HG02973 (cell line): ENCODE data around the gene SRP54.
"Not testable (repeated sequence)": the region's sequence is repeated elsewhere in the genome, so short reads cannot be mapped to it uniquely, and the experiment has no call there.

Source experiments
- ATAC-seq: cut with Tn5 transposase; IDR thresholded peaks from one replicate; pipeline ENCODE4 v1.9.1; 2021; ENCODE audit warnings: moderate library complexity; ENCODE audit not compliant: unreplicated experiment

SRP54 gene

GRCh38 chr14:34982421-34983147 is at the start of gene SRP54:
SRP54 (plus strand) TSS chr14:34982992; CDS start chr14:34996710, 13,718 bp downstream.
- ATAC-seq, result peak; percentile 73

DNA sequence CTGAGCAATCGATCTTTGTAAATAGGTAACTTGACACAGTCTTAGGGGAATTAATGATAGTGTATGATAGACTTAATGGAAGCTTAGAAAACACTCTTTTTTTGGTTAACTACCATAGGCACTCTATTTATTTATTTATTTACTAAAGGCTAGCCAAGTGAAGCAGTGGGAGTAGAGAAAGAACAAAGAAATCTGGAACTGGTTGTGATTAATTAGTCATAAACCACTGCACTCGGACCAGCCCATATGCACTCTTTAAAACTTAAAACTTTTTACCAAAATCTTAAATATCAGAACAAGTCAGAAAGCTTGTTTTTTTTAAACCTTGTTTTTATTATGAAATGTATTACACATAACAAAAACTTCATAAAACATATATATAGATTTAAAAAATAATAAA is 49.5 kb upstream of the SRP54 start:
- no peak for ATAC-seq

- no peak for ATAC-seq
Measured at GRCh38 chr14:34935488-34935887, 47.3 kb upstream of the SRP54 start.

GRCh38 chr14:34937442-34937841 is 45.4 kb upstream of the SRP54 start:
- ATAC-seq, result no peak

GRCh38 chr14:34937876-34938275 is 44.9 kb upstream of the SRP54 start:
- no peak for ATAC-seq

GRCh38 chr14:34943506-34943905 is 39.3 kb upstream of the SRP54 start:
- no peak for ATAC-seq

GRCh38 chr14:34944744-34945143 is 38.0 kb upstream of the SRP54 start:
- no peak for ATAC-seq

GRCh38 chr14:34946699-34947098 is 36.1 kb upstream of the SRP54 start:
- ATAC-seq, result no peak

GRCh38 chr14:34951286-34951685 is 31.5 kb upstream of the SRP54 start:
- no peak for ATAC-seq

DNA sequence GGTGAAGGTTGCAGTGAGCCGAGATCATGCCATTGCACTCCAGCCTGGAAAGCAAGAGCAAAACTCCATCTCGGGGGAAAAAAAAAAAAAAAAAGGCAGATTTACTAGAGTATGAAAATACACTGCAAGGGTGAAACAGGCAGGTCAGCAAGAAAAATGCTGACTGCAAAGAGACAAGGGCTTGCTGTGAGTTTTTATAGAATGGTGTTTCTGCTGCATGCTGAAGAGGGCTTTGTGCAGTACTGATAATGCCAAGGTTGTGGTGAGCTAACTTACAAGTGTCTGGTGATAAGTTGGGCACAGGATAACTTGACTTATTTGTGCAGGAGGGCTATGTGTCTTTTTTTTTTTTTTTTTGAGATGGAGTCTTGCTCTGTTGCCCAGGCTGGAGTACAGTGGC is 25.9 kb upstream of the SRP54 start:
- ATAC-seq, result no peak

GRCh38 chr14:34957771-34958286 is 25.0 kb upstream of the SRP54 start:
- no peak for ATAC-seq

- ATAC-seq, result not testable (repeated sequence)
Measured at GRCh38 chr14:34962106-34962505, 20.7 kb upstream of the SRP54 start.

GRCh38 chr14:34964977-34965764 is 17.6 kb upstream of the SRP54 start:
- ATAC-seq, result no peak

DNA sequence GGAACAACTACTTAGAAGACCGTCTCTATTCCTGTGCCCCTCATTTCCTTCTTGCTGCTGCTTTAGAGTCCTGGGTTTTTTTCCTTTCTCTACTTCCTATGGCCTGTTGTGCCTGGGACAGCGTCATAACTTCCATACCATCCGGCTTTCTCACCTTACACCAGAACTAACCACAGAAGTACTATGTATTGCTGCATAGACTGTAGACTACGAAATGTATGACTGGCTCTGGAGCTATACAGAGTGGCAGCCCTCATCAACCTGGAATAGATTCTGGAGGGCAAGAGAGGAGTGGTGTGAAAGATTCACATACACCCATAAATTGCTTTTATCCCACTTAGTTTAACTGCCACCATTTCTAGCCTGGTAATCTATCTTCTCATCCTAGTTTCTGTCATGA is 16.9 kb upstream of the SRP54 start:
- ATAC-seq, result no peak

GRCh38 chr14:34966413-34966812 is 16.4 kb upstream of the SRP54 start:
- peak; percentile 88 for ATAC-seq

DNA sequence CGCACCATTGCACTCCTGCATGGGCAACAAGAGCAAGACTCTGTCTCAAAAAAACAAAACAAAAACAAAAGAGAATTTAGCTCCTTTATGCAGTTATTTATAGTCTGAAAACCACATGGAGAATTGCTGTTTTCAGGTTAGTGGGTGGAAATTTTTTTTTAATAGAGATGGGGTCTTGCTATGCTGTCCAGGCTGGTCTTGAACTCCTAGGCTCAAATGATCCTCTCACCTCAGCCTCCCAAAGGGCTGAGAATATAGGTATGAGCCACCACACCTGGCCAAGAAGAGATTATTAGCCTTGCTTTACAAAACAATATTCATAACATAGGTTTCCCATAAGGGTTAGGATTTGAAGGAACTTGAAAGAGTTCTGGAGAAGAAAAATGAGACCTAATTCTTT is 12.1 kb upstream of the SRP54 start:
- ATAC-seq, result no peak

DNA sequence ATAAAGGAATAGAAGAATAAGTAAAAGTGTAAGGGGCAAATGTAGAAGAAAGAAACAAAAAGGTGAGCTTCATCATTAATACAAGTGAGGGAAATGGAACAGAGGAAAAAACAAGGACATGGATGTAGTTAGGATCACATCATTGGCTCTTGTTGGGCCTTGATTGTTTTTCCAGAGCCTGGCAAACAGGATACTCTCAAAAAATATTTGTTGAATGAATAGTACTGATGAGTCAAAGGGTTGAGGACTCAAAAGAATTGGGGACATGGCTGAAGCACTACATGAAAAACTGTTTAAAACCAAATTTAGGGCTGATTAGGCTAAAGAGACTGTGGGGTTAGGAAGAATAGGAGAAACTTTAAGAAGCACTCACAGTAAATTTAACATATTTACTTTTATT is 11.4 kb upstream of the SRP54 start:
- ATAC-seq, result no peak

DNA sequence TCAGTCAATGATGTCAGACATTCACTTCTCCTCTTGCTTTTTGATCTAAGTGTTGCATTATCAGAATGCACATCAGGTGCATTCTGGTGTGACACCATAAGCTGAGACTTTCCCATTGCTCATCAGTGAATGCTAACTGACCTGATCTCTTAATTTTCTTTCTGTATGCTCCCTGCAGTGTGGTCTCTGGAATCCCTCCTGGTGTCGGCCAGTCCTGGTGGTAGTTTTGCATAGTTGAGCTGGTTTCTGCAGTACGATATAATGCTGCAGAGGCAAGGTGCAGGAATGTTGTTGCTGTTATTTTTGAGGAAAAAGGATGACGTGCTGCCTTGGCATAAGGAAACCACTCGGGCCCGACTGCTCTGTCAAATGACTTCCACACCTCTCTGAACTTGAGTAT is 11.0 kb upstream of the SRP54 start:
- no peak for ATAC-seq

- no peak for ATAC-seq
Measured at GRCh38 chr14:34978444-34978843, 4.3 kb upstream of the SRP54 start.

DNA sequence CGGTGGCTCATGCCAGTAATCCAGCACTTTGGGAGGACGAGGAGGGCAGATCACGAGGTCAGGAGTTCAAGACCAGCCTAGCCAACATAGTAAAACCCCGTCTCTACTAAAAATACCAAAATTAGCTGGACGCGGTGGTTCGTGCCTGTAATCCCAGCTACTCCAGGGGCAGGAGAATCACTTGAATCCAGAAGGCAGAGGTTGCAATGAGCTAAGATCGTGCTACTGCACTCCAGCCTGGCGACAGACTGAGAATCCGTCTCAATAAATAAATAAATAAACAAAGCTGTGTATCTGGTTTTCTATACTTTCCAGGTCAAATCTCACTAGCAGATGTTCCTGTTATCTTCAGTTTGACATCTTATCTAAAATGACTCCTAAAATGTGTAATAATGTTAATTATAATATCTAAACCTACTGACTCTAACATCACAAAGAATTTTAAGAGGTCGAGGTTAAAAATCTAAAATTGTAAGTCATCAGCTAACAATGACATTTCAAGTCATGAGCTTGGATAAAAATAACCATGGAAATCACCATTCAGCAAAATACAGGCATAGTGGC is 2.4 kb upstream of the SRP54 start:
- no peak for ATAC-seq

- peak; percentile 10 for ATAC-seq
Measured at GRCh38 chr14:34981743-34982420, 910 bp upstream of the SRP54 start.
